CD4-positive, alpha-beta T cell (primary cell): ENCODE results near the gene JAKMIP2. TPM values are rescaled to one million over a fixed set of nuclear protein-coding genes. Genes with fewer than 3 reads are reported as not detected.
A peak's percentile ranks its signal among the peaks of the same experiment; 100 is the strongest.

Experiments used
- ATAC-seq: fragments of 200-7000 bp; cut with Tn5 transposase; one replicate; pipeline ENCODE4 v1.10.0; 2022; ENCODE audit warnings: mild to moderate bottlenecking; ENCODE audit not compliant: poor library complexity
- CTCF ChIA-PET: fragments of 350-600 bp; sonication (Branson Sonifier 250); formaldehyde crosslinking; loops from one replicate; lab custom pipeline; 2021; ENCODE audit warnings: antibody characterized with exemption, inconsistent platforms; lab: Charles Lee
- POLR2A ChIA-PET: fragments of 350-600 bp; sonication (Branson Sonifier 250); formaldehyde crosslinking; loops from one replicate; lab custom pipeline; 2021; ENCODE audit warnings: antibody characterized with exemption, inconsistent platforms; lab: Charles Lee
- DNase-seq, 14 experiments: peaks; one replicate each; pipeline ENCODE4 v3.0.0-alpha.2; 2013 to 2020; ENCODE audit warnings: mixed read lengths in 2 of 14
- H3K27ac ChIP-seq, 2 donors: one replicate each; pipeline versions ENCODE4 v1.5.1 to v1.7.0; 2013; ENCODE audit warnings: low read length in 2 of 2, low read depth in 1 of 2, mild to moderate bottlenecking in 1 of 2
- H3K27me3 ChIP-seq, 2 experiments: 1 replicate in 1 of 2; 2 replicates in 1 of 2; pipeline versions ENCODE4 v1.6.1 to v1.7.0; 2013; ENCODE audit warnings: low read length in 2 of 2, control low read depth in 1 of 2, mild to moderate bottlenecking in 1 of 2, moderate library complexity in 1 of 2; ENCODE audit not compliant: insufficient read depth in 2 of 2, control insufficient read depth in 1 of 2
- H3K36me3 ChIP-seq: one replicate; pipeline ENCODE4 v1.6.1; 2013; ENCODE audit warnings: low read length, control low read depth; ENCODE audit not compliant: insufficient read depth
- H3K4me1 ChIP-seq: one replicate; pipeline ENCODE4 v1.6.1; 2013; ENCODE audit warnings: low read length, control low read depth; ENCODE audit not compliant: insufficient read depth
- H3K4me3 ChIP-seq: one replicate; pipeline ENCODE4 v1.5.1; 2013; ENCODE audit warnings: mild to moderate bottlenecking, low read length, moderate library complexity
- H3K9me3 ChIP-seq, 2 experiments: 1 replicate in 1 of 2; 2 replicates in 1 of 2; pipeline versions ENCODE4 v1.6.1 to v1.7.0; 2013; ENCODE audit warnings: low read length in 2 of 2, mild to moderate bottlenecking in 2 of 2, control low read depth in 1 of 2, moderate library complexity in 1 of 2; ENCODE audit not compliant: control insufficient read depth in 1 of 2, insufficient read depth in 1 of 2
- H3K27ac Mint-ChIP-seq: one replicate; pipeline ENCODE4 v1.8.0; 2020; ENCODE audit warnings: mixed read lengths
- H3K27me3 Mint-ChIP-seq: one replicate; pipeline ENCODE4 v1.8.0; 2021; ENCODE audit warnings: mixed read lengths
- H3K36me3 Mint-ChIP-seq: one replicate; pipeline ENCODE4 v1.8.0; 2021; ENCODE audit warnings: low read depth, mixed read lengths
- H3K4me1 Mint-ChIP-seq: one replicate; pipeline ENCODE4 v1.8.0; 2021; ENCODE audit warnings: low read depth, mixed read lengths
- H3K4me3 Mint-ChIP-seq: one replicate; pipeline ENCODE4 v1.8.0; 2020; ENCODE audit warnings: mild to moderate bottlenecking, mixed read lengths
- H3K9me3 Mint-ChIP-seq: one replicate; pipeline ENCODE4 v1.8.0; 2020; ENCODE audit warnings: mixed read lengths
- intact Hi-C, 2 experiments: fragments of 100-400 bp; cut with DNase I in 1 of 2; cut with micrococcal nuclease in 1 of 2; formaldehyde crosslinking; loops; one replicate each; pipeline versions ENCODE4 v1.15.1 to v1.9.0; 2023 to 2025; cut with DNase I, micrococcal nuclease
- total RNA-seq, 174 experiments: library from RNA in 2 of 174; stranded (reverse) in 2 of 174; gene quantifications; one replicate each; pipeline ENCODE4 v1.2.3 and lab custom pipeline; 2021 to 2026
- TF ChIP-seq, protein P1 (sequence below): fragments of 200-600 bp; IDR thresholded peaks from one replicate; pipeline ENCODE4 v1.8.0; 2022; ENCODE audit warnings: antibody characterized with exemption, mild to moderate bottlenecking

Gene JAKMIP2
- total RNA-seq, 2 experiments from 2014 or later, result 0.74 to 1.3 TPM

- no peaks in the 10 kb centered on the region for H3K4me1 ChIP-seq
- Mint-ChIP-seq H3K9me3 (no peaks in the 10 kb centered on the region), H3K4me3 (no peak overlapping the region), H3K4me1 (no peaks in the 10 kb centered on the region), H3K27ac (no peak overlapping the region), H3K27me3 (peaks cover 5% of the 10 kb centered on the region), H3K36me3 (no peaks in the 10 kb centered on the region)
- TF ChIP-seq, protein P1, sequence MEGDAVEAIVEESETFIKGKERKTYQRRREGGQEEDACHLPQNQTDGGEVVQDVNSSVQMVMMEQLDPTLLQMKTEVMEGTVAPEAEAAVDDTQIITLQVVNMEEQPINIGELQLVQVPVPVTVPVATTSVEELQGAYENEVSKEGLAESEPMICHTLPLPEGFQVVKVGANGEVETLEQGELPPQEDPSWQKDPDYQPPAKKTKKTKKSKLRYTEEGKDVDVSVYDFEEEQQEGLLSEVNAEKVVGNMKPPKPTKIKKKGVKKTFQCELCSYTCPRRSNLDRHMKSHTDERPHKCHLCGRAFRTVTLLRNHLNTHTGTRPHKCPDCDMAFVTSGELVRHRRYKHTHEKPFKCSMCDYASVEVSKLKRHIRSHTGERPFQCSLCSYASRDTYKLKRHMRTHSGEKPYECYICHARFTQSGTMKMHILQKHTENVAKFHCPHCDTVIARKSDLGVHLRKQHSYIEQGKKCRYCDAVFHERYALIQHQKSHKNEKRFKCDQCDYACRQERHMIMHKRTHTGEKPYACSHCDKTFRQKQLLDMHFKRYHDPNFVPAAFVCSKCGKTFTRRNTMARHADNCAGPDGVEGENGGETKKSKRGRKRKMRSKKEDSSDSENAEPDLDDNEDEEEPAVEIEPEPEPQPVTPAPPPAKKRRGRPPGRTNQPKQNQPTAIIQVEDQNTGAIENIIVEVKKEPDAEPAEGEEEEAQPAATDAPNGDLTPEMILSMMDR, result no peak
- intact Hi-C loops, result no loop called here
- no peaks in the 10 kb centered on the region for H3K36me3 ChIP-seq
- no peak overlapping the region for H3K27ac ChIP-seq
- POLR2A ChIA-PET, result no interaction called here
- ATAC-seq, result no peak
- CTCF ChIA-PET, result no interaction called here
- no peaks in the 10 kb centered on the region for H3K9me3 ChIP-seq
- no peak overlapping the region for H3K4me3 ChIP-seq
- DNase-seq, result peak in 2 of 14 experiments; percentile 1 to 8
- no peaks in the 10 kb centered on the region for H3K27me3 ChIP-seq
Measured at GRCh38 chr5:147558826-147559225, 223.7 kb downstream of the JAKMIP2 start.

DNA sequence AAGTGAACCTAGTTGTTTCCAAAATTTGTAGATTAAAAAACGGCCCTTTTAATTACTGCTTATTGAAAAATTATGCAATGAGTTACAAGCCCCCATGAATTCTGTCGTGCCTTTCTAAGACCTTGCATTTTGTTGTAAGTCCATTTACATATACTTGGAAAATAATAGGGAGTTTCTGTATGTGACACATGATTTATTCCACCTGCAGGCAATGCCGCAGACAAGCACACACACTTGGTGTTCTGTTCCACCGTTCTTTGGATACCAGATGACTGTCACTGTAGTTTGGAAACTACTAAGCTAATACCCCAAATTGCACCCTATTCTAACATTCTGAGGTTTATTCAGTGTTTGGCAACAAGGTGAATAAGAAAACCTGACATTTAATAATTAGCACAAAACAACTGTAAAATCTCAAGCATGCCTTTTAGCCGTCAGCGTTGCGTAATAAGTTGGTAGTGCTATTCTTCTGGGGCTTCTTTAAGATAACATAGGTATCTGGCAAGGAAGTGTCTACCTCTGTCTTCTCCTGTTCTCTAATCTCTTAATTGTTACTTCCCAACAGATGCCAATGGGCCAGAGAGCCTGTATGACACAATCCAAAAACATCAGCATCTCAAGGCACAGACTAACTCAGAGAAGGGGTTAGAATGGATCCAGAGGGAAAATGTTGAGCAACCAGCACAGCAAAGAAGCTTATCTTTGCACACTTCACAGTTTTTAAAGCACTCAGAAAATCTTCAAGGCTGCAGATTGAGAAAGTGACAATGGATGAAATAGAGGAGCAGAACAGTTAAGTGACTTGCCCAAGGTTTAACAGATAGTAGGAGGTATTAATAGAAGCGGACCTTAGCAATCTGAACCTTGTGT is 224.4 kb downstream of the JAKMIP2 start:
- TF ChIP-seq, protein P1, result no peak
- ChIA-PET POLR2A (no interaction called here), CTCF (no interaction called here)
- H3K36me3 Mint-ChIP-seq, result no peaks in the 10 kb centered on the region
- DNase-seq, result no peak
- H3K27ac Mint-ChIP-seq, result no peak overlapping the region
- H3K4me3 Mint-ChIP-seq, result no peak overlapping the region
- no peaks in the 10 kb centered on the region for H3K27me3 ChIP-seq
- H3K36me3 ChIP-seq, result no peaks in the 10 kb centered on the region
- no peaks in the 10 kb centered on the region for H3K9me3 ChIP-seq
- peaks cover 5% of the 10 kb centered on the region for H3K27me3 Mint-ChIP-seq
- no peaks in the 10 kb centered on the region for H3K4me1 Mint-ChIP-seq
- H3K9me3 Mint-ChIP-seq, result no peaks in the 10 kb centered on the region
- H3K27ac ChIP-seq, result no peak overlapping the region
- no peaks in the 10 kb centered on the region for H3K4me1 ChIP-seq
- intact Hi-C loops, result no loop called here
- H3K4me3 ChIP-seq, result no peak overlapping the region
- no peak for ATAC-seq

DNA sequence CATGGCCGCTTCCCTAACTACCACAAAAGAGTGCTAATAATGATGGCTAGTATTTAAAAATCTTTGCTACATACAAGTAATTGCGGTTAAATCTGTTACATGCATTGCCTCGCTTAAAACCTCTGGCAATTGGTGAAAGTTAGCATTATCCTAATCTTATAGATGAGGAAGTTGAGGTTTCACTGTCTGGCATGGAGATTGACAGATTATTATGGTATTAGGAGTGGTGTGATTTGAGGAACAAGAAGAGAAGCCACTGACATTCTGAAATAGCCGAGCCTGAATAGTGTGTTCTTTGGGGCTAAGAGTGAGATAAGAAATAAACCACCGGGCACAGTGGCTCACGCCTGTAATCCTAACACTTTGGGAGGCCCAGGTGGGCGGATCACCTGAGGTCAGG is 227.4 kb downstream of the JAKMIP2 start:
- Histone ChIP-seq H3K9me3 (peaks cover 0 to 3% of the 10 kb centered on the region in 2 experiments), H3K4me3 (no peak overlapping the region), H3K27me3 (peaks cover 0 to 2% of the 10 kb centered on the region in 2 experiments), H3K4me1 (no peaks in the 10 kb centered on the region), H3K27ac (no peak overlapping the region), H3K36me3 (no peaks in the 10 kb centered on the region)
- TF ChIP-seq, protein P1, result no peak
- Mint-ChIP-seq H3K4me3 (no peak overlapping the region), H3K4me1 (no peaks in the 10 kb centered on the region), H3K27me3 (no peaks in the 10 kb centered on the region), H3K36me3 (no peaks in the 10 kb centered on the region), H3K27ac (no peak overlapping the region), H3K9me3 (no peaks in the 10 kb centered on the region)
- CTCF ChIA-PET, result no interaction called here
- POLR2A ChIA-PET, result no interaction called here
- intact Hi-C loops, result no loop called here
- DNase-seq (no peak), ATAC-seq (no peak)
